K562 (cell line): ENCODE data around the gene CDCA5. TPM values are rescaled to one million over a fixed set of nuclear protein-coding genes. Genes with fewer than 3 reads are reported as not detected.

Source experiments
- AFF1 ChIP-seq, 2 experiments: fragments of 450-650 bp; IDR thresholded peaks; 2 replicates each; pipeline ENCODE4 v1.6.1; 2018; ENCODE audit warnings: mild to moderate bottlenecking in 2 of 2, low read depth in 1 of 2; ENCODE audit not compliant: partially characterized antibody in 2 of 2
- ARID4B ChIP-seq: sonication (generic); formaldehyde crosslinking; IDR thresholded peaks from 2 replicates; pipeline ENCODE4 v1.8.0; 2022; ENCODE audit warnings: mild to moderate bottlenecking, missing genetic modification reagents
- ARNT ChIP-seq, 2 experiments: fragments of 450-650 bp; IDR thresholded peaks; 2 replicates each; pipeline ENCODE4 v1.6.1; 2016; ENCODE audit warnings: mild to moderate bottlenecking in 1 of 2
- BRD9 ChIP-seq: fragments of 450-650 bp; IDR thresholded peaks from 2 replicates; pipeline ENCODE4 v1.6.1; 2018; ENCODE audit warnings: low read depth; ENCODE audit not compliant: partially characterized antibody
- FOXP1 ChIP-seq: sonication (generic); formaldehyde crosslinking; IDR thresholded peaks from 2 replicates; pipeline ENCODE4 v1.8.0; 2022; ENCODE audit warnings: mild to moderate bottlenecking, missing genetic modification reagents
- GATAD2B ChIP-seq: fragments of 450-650 bp; IDR thresholded peaks from 2 replicates; pipeline ENCODE4 v1.6.1; 2017; ENCODE audit warnings: mild to moderate bottlenecking, borderline replicate concordance
- KAT7 ChIP-seq: sonication (generic); formaldehyde crosslinking; IDR thresholded peaks from 2 replicates; pipeline ENCODE4 v1.8.0; 2022; ENCODE audit warnings: missing genetic modification reagents, mild to moderate bottlenecking, borderline replicate concordance
- MCM2 ChIP-seq: fragments of 450-650 bp; IDR thresholded peaks from 2 replicates; pipeline ENCODE4 v1.6.1; 2017; ENCODE audit warnings: low read depth, mild to moderate bottlenecking
- NR2C2 ChIP-seq, 2 experiments: fragments of 200-800 bp in 1 of 2; sonication (Bioruptor generic) in 1 of 2; sonication (generic) in 1 of 2; formaldehyde crosslinking in 1 of 2; IDR thresholded peaks; 2 replicates each; pipeline versions ENCODE4 v1.6.1 to v1.8.0; 2016 to 2022; ENCODE audit warnings: mild to moderate bottlenecking in 1 of 2, missing compliant biosample characterization in 1 of 2, missing genetic modification characterization in 1 of 2, missing genetic modification reagents in 1 of 2
- PRDM10 ChIP-seq: fragments of 450-650 bp; IDR thresholded peaks from 2 replicates; pipeline ENCODE4 v1.6.1; 2018; ENCODE audit not compliant: partially characterized antibody
- RFX5 ChIP-seq: IDR thresholded peaks from 2 replicates; pipeline ENCODE4 v1.6.1; 2011; ENCODE audit warnings: low read depth, mild to moderate bottlenecking, improper control_type of control experiment, low read length
- SIN3A ChIP-seq, 2 experiments: fragments of 150-350 bp in 1 of 2; IDR thresholded peaks; 2 replicates each; pipeline ENCODE4 v1.6.1; 2011 to 2016; ENCODE audit warnings: borderline replicate concordance in 2 of 2, low read depth in 2 of 2, low read length in 2 of 2, mild to moderate bottlenecking in 2 of 2, moderate library complexity in 2 of 2; ENCODE audit not compliant: control insufficient read depth in 1 of 2
- ZC3H4 ChIP-seq: sonication (generic); formaldehyde crosslinking; IDR thresholded peaks from 2 replicates; pipeline ENCODE4 v1.9.0; 2021; ENCODE audit warnings: missing genetic modification reagents, borderline replicate concordance
- ZFP36 ChIP-seq: fragments of 150-350 bp; IDR thresholded peaks from 2 replicates; pipeline ENCODE4 v1.6.1; 2018; ENCODE audit warnings: low read length, low read depth; ENCODE audit not compliant: partially characterized antibody
- polyA plus RNA-seq, 8 experiments: library from polyadenylated mRNA; depleted of rRNA in 4 of 8; stranded (reverse) in 5 of 8; unstranded in 3 of 8; fragments of >200 nt; fragmentation: Nextera tagmentation in 2 of 8; fragmentation: Illumina TruSeq in 1 of 8; extraction: Ambion mirVana in 2 of 8; extraction: Trizol in 1 of 8; gene quantifications; 2 replicates each; pipeline versions ENCODE4 v1.2.1 to v1.2.3, GENCODE V29; 2011 to 2014; ENCODE audit warnings: inconsistent platforms in 1 of 8, missing spikeins in 1 of 8
- total RNA-seq, 7 experiments: library from RNA; depleted of rRNA in 6 of 7; stranded (reverse); fragments of >200 nt in 6 of 7; fragmentation: Illumina TruSeq in 2 of 7; extraction: Trizol in 2 of 7; gene quantifications; 2 replicates each; pipeline versions ENCODE4 v1.2.1 to v1.2.3, GENCODE V29; 2011 to 2021; ENCODE audit warnings: low replicate concordance in 1 of 7

Gene CDCA5
- total and polyA plus RNA-seq, 9 of the 15 experiments (the other 6 are each of a cell fraction or from before 2014, with no cell fraction given): 18.9 to 94.3 (median 64.6) TPM

- TF ChIP-seq ZFP36: no peak
- 0 out of 4 replicates have a peak, but pooled peaks of 1 of the 2 experiments have one; percentile 47 for TF ChIP-seq ARNT (IDR thresholded peaks at IDR 0.05)
- no peak for TF ChIP-seq GATAD2B
- 0 out of 2 replicates have a peak, but pooled peaks have one; percentile 92 for TF ChIP-seq KAT7
- peak; percentile 53; the same call in 1 of the 2 replicates for TF ChIP-seq ZC3H4 (CRISPR knock-in tag)
- peak in 1 of 2 experiments; percentile 33 for TF ChIP-seq AFF1 (IDR thresholded peaks at IDR 0.05; ENCODE audit: low read depth in 1 of 2, partially characterized antibody in 2 of 2)
- TF ChIP-seq SIN3A (IDR thresholded peaks at IDR 0.05; ENCODE audit: borderline replicate concordance in 2 of 2, control insufficient read depth in 1 of 2, low read depth in 2 of 2, low read length in 2 of 2): peak; percentile 2 to 47; a peak in 1 of 4 replicates
- TF ChIP-seq ARID4B: peak; percentile 50; the same call in 1 of the 2 replicates
- TF ChIP-seq NR2C2 (CRISPR knock-in tag; IDR thresholded peaks at IDR 0.05): 0 out of 2 replicates have a peak, but pooled peaks have one; percentile 23
- peak; percentile 85 for TF ChIP-seq NR2C2 (tag; IDR thresholded peaks at IDR 0.05)
- TF ChIP-seq BRD9: peak; percentile 76
- no peak for TF ChIP-seq RFX5
- peak; percentile 54 for TF ChIP-seq PRDM10
- TF ChIP-seq MCM2: no peak
- TF ChIP-seq FOXP1 (CRISPR knock-in tag): peak; percentile 80; the same call in 1 of the 2 replicates
Observed at GRCh38 chr11:65121447-65121864, 37.6 kb upstream of the CDCA5 start (continued).
